Lower lobe of right lung (tissue), 2 donors: Measurements from ENCODE around the gene SLC9A9. TPM values are rescaled to one million over a fixed set of nuclear protein-coding genes. Genes with fewer than 3 reads are reported as not detected.
A peak's percentile ranks its signal among the peaks of the same experiment; 100 is the strongest.

Source experiments
- ATAC-seq, 2 donors: fragments of 200-7000 bp; cut with Tn5 transposase; one replicate each; pipeline ENCODE4 v1.9.1; 2020 to 2022; ENCODE audit warnings: mild to moderate bottlenecking in 2 of 2, moderate library complexity in 2 of 2
- DNase-seq: peaks from one replicate; pipeline ENCODE4 v3.0.0-alpha.2; 2020
- H3K27ac ChIP-seq: fragments of 200-600 bp; one replicate; pipeline ENCODE4 v1.8.0; 2022
- H3K27me3 ChIP-seq: fragments of 200-600 bp; one replicate; pipeline ENCODE4 v1.8.0; 2022; ENCODE audit warnings: low read depth
- H3K36me3 ChIP-seq: fragments of 200-600 bp; one replicate; pipeline ENCODE4 v1.8.0; 2022; ENCODE audit warnings: mild to moderate bottlenecking
- H3K4me1 ChIP-seq: fragments of 200-600 bp; one replicate; pipeline ENCODE4 v1.8.0; 2022
- H3K4me3 ChIP-seq: fragments of 200-600 bp; one replicate; pipeline ENCODE4 v1.8.0; 2022; ENCODE audit warnings: mild to moderate bottlenecking
- H3K9me3 ChIP-seq: fragments of 200-600 bp; one replicate; pipeline ENCODE4 v1.8.0; 2022
- intact Hi-C: fragments of 100-400 bp; cut with DNase I; formaldehyde crosslinking; loops from one replicate; pipeline ENCODE4 v1.11.0; 2022
- total RNA-seq: library from RNA; stranded (reverse); fragmentation: NEBNext Ultra II Directional; extraction: Animal tissue kit (Norgen Biotek cat#: 25700); gene quantifications from one replicate; pipeline ENCODE4 v1.2.1, GENCODE V29; 2021
- TF ChIP-seq, protein P1 (sequence below): fragments of 200-600 bp; IDR thresholded peaks from one replicate; pipeline ENCODE4 v1.8.0; 2022; ENCODE audit warnings: antibody characterized with exemption, mild to moderate bottlenecking
- donor health status: DM: no; HTN: yes; CAD: no; lungs with severe emphysema.

Gene SLC9A9
- total RNA-seq, 1 donor from 2014 or later, result 15.6 TPM

DNA sequence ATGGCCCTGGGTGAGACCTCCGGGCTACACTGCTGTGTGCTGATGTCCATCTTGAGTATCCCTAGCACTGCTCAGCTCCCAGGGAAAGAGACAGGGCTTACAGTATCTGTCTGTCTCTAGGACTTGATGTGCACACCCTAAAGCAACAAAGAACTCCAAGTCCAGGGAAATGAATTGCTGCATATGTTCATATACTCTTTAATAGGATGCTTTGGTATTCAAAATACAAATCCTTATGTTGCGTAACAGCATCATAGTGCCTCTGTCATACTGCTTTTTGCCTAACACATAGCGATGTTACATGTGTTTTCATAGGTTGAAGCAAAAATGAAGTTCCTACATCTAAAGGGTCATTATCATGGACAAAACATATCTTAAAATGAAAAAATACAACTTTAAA lies 299.9 kb downstream of the SLC9A9 start:
- TF ChIP-seq, protein P1, sequence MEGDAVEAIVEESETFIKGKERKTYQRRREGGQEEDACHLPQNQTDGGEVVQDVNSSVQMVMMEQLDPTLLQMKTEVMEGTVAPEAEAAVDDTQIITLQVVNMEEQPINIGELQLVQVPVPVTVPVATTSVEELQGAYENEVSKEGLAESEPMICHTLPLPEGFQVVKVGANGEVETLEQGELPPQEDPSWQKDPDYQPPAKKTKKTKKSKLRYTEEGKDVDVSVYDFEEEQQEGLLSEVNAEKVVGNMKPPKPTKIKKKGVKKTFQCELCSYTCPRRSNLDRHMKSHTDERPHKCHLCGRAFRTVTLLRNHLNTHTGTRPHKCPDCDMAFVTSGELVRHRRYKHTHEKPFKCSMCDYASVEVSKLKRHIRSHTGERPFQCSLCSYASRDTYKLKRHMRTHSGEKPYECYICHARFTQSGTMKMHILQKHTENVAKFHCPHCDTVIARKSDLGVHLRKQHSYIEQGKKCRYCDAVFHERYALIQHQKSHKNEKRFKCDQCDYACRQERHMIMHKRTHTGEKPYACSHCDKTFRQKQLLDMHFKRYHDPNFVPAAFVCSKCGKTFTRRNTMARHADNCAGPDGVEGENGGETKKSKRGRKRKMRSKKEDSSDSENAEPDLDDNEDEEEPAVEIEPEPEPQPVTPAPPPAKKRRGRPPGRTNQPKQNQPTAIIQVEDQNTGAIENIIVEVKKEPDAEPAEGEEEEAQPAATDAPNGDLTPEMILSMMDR, result no peak
- H3K27ac ChIP-seq, result no peak overlapping the region
- H3K9me3 ChIP-seq, result no peaks in the 10 kb centered on the region
- H3K27me3 ChIP-seq, result no peaks in the 10 kb centered on the region
- DNase-seq (no peak), ATAC-seq (no peak)
- H3K4me3 ChIP-seq, result no peak overlapping the region
- H3K4me1 ChIP-seq, result no peaks in the 10 kb centered on the region
- intact Hi-C loops, result no loop called here
- H3K36me3 ChIP-seq, result no peaks in the 10 kb centered on the region

DNA sequence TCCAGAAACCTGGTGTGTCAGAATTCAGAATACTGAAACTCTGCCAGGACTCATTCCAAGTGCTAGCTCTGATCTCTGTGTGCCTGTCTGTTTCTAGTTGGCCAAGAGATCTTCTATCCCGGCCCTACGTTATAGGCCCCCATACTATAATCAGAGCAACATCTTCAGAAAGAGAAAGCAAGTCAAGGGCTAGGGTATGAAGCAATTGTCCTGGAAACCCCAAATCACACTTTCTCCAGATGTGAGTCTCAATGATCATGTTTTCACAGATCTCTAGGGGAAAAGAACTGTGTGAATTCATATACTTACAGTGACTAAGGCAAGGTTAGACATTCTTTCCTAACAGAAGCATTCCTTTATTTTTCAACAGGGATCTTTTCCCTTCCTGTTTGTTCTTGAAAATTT lies 309.7 kb downstream of the SLC9A9 start:
- TF ChIP-seq, protein P1, result no peak

DNA sequence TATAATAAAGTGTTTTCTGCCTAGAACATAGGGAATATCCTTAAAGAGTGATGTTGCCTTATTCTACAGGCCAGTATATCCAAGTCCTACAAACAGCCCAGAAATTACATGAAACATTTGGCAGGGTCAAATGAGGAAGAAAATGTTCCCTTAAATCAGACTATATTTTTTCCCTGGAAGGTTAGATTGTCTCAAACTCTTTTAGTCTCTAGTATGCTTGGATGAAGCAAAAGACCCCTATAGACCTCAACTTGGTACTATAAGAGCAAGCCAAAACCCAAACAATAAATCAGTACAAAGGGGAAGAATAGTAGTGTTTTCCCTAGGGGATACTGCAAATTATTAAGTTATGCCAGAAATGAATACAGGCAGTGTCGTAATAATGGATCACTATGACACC lies 310.2 kb downstream of the SLC9A9 start:
- Histone ChIP-seq H3K27ac (no peak overlapping the region), H3K4me3 (no peak overlapping the region), H3K36me3 (no peaks in the 10 kb centered on the region), H3K9me3 (no peaks in the 10 kb centered on the region), H3K4me1 (peaks cover 12% of the 10 kb centered on the region), H3K27me3 (no peaks in the 10 kb centered on the region)
- ATAC-seq (no peak), DNase-seq (no peak)
- TF ChIP-seq, protein P1, result no peak
- intact Hi-C loops, result no loop called here

More for the DNA sequence above, 309.7 kb downstream of the SLC9A9 start:
- Histone ChIP-seq H3K27ac (no peak overlapping the region), H3K4me3 (no peak overlapping the region), H3K36me3 (no peaks in the 10 kb centered on the region), H3K4me1 (peaks cover 12% of the 10 kb centered on the region), H3K27me3 (no peaks in the 10 kb centered on the region), H3K9me3 (no peaks in the 10 kb centered on the region)
- DNase-seq (no peak), ATAC-seq (no peak)
- intact Hi-C loops, result no loop called here

DNA sequence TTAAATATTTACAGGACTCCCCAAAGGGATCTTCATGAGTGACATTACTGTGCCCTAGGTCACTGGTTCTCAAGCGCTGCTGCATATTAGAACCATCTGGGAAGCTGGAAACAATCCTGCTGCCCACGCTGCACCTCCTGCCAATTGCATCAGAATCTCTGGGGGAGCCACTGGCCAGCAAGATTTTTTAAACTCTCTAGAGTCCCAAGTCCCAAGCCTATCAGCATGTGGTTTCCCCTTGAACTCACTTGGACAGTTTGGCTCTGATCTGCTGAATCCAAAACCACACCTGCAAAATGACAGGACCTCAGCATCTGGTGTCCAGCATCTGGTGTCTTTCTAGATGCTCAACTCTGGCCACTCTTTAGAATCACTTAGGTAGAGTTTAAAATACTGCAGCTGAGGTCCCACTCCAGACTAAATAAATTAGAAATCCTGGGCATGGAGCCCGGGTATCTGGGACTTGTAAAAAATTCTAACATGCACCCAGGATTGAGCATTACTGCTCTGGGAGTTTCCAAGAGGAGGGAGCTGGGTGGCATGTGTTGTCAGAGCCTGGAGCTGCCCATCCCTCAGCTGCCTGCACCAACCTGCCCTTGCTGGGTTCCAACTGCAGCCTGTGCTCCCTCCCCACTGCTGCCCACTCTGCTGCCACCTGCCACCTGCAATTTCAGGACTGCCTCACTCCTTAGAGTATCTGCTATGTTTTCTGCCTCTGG lies 311.3 kb downstream of the SLC9A9 start:
- intact Hi-C loops, result no loop called here
- H3K9me3 ChIP-seq, result no peaks in the 10 kb centered on the region
- H3K36me3 ChIP-seq, result no peaks in the 10 kb centered on the region
- no peak for DNase-seq
- H3K27me3 ChIP-seq, result no peaks in the 10 kb centered on the region
- peak in 1 of 2 donors; percentile 48 for ATAC-seq
- peaks cover 12% of the 10 kb centered on the region for H3K4me1 ChIP-seq
- H3K27ac ChIP-seq, result no peak overlapping the region
- H3K4me3 ChIP-seq, result no peak overlapping the region
- TF ChIP-seq, protein P1, result no peak

DNA sequence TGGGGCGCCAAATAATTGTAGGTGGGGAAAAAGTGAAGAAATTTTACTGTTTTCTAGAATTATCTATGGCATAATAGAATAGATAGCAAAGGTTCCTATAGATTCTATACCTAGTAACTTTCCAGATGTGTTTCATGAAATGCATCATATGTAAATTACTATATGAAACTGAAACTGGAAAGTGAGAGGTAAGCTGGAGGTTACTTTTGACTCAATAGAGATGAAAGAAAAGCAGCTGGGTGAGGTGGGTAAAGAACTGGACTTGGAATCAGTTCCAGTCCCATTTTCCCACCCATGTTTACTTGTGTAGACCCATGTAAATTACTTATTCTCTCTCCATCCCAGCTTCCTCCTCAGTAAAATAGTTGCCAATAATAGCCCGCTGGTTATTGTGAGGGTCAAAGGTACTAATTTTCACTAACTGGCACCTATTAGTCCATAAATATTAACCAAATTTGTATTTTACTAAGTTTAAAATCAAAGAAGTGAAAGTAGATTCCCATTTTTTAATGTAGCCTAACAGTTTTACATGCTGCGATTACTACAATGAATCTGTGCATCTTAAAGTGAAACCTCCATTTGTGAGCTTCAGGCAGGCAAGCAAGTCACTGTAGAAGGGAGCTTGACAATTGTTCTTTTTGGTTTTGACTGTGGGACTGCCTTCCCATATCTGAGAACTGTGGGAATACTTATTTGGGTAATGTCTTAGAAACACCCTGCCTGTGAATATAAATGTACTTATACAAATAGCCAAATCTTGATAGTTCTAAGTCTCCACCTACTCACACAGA lies 312.1 kb downstream of the SLC9A9 start:
- peaks cover 12% of the 10 kb centered on the region for H3K4me1 ChIP-seq
- ATAC-seq, result no peak
- no peaks in the 10 kb centered on the region for H3K9me3 ChIP-seq
- no peak overlapping the region for H3K4me3 ChIP-seq
- no peaks in the 10 kb centered on the region for H3K27me3 ChIP-seq
- H3K36me3 ChIP-seq, result no peaks in the 10 kb centered on the region
- H3K27ac ChIP-seq, result no peak overlapping the region
- TF ChIP-seq, protein P1, result no peak
- intact Hi-C loops, result no loop called here
- no peak for DNase-seq
